Stimulated activated naive CD8-positive, alpha-beta T cell treated with anti-CD3 and anti-CD28 coated beads, Interleukin-15, amount 100 ng/mL, for 72 hours (primary cell): Measurements from ENCODE around the gene GOLM1.

Source experiments
- ATAC-seq: fragments of 150-1000 bp; cut with Tn5 transposase; 2 replicates; pipeline ENCODE4 v1.10.0; 2021; ENCODE audit warnings: mild to moderate bottlenecking, moderate library complexity
- DNase-seq, 2 donors: peaks; one replicate each; pipeline ENCODE4 v3.0.0; 2021 to 2022
- H3K27ac Mint-ChIP-seq, 2 donors: one replicate each; pipeline ENCODE4 v1.8.0; 2022; ENCODE audit warnings: mild to moderate bottlenecking in 2 of 2, mixed read lengths in 2 of 2, moderate library complexity in 2 of 2
- H3K27me3 Mint-ChIP-seq: one replicate; pipeline ENCODE4 v1.8.0; 2022; ENCODE audit warnings: mixed read lengths
- H3K4me1 Mint-ChIP-seq: one replicate; pipeline ENCODE4 v1.8.0; 2022; ENCODE audit warnings: mild to moderate bottlenecking, mixed read lengths
- H3K4me3 Mint-ChIP-seq, 2 donors: one replicate each; pipeline ENCODE4 v1.8.0; 2022; ENCODE audit warnings: mild to moderate bottlenecking in 2 of 2, mixed read lengths in 2 of 2, moderate library complexity in 1 of 2
- H3K9me3 Mint-ChIP-seq, 2 donors: one replicate each; pipeline ENCODE4 v1.8.0; 2022; ENCODE audit warnings: mixed read lengths in 2 of 2

GOLM1 gene

DNA sequence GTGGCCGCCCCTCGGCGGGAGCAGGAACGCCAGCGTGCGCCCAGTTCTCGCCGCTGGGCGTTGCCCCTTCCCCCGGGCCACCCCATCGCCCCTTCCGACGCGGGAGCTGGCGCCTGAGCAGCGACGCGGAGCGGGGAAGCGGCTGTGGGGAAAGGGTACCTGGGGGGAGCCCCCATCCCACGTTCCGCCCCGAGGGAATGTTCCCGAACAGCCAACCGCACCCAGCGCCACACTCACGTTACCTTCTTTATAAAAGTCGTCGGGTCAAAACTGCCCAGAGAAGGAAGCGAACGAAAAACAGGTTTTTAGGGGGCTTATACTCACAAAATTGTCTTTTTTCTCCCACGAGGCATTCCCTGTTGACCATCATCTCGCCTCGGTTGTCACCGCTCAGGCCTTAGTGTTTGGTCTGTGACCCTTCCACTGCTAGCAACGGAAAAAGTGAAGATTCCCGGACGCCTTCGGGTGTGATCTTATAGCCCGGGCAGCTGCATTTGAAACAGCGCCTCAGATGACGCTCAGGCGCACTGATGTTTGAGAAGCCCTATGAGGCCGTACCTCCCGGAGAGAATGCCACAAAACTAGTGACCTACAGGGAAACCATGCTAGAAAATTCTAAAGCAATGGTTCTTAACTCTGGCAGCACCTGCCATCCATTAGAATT, 475 bp upstream of the GOLM1 start:
- DNase-seq, result peak; percentile 14
- H3K27me3 Mint-ChIP-seq, result peaks cover 28% of the 10 kb centered on the region
- ATAC-seq, result peak; percentile 42

DNA sequence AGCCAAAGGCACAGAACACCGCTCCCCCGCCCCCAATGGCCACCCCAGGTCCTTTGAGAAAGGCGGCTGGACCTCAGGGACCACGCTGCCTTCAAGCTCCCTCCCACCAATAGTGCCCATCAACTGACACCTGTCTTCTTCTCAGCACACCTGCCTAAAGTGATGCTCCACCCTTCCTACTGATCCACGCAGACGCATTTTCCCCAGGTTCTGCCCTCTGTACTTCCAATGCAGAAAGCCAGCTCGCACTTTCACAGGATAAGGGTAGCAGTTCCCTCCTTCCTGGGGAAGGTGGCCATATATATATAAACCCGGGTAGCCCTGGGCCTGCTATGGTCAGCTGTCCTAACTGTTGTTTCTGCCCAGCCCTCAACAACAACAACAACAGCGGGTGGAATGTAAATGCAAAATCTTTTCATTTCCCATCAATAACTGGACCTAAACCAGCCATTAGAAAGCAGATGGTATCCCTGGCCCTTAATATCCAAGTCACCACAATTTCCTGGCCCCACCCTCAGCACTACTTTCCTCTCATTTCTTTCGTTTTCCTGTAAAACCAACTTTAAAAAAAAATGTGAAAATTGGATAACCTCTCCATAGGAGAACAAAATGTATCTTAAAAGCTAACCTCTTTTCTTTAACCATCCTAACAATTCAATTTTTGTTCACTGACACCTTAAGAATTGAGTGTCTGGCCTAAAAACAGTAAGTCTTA, 1.7 kb downstream of the GOLM1 start:
- H3K9me3 Mint-ChIP-seq, result no peaks in the 10 kb centered on the region
- peaks cover 13% of the 10 kb centered on the region for H3K4me1 Mint-ChIP-seq
- peaks cover 26% of the 10 kb centered on the region for H3K27me3 Mint-ChIP-seq
- no peak for DNase-seq
- no peak overlapping the region for H3K27ac Mint-ChIP-seq
- no peak for ATAC-seq
- no peak overlapping the region for H3K4me3 Mint-ChIP-seq

More for the DNA sequence above, 475 bp upstream of the GOLM1 start:
- peak overlapping the region; percentile 78 to 91 for H3K4me3 Mint-ChIP-seq
- H3K9me3 Mint-ChIP-seq, result no peaks in the 10 kb centered on the region
- H3K4me1 Mint-ChIP-seq, result peaks cover 13% of the 10 kb centered on the region
- peak overlapping the region in 1 of 2 donors; percentile 89 for H3K27ac Mint-ChIP-seq

DNA sequence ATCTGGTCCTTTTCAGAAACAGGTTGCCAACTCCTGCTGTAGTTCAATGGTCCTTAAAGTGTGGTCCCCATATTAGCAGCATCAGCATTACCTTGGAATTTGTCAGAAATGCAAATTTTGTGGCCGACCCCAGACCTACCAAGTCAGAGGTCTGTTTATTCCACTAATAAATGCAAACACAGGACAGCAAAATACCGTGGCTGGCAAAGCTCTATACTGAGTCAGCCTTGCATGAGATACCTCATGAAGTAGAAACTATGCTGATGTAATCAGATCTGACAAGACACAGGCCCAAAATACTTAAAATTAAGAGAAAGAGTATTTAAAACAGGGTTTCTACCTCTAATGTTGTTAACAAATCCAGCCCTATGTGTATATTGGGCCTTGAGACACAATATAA, 3.0 kb downstream of the GOLM1 start:
- Mint-ChIP-seq H3K9me3 (no peaks in the 10 kb centered on the region), H3K27me3 (peaks cover 31% of the 10 kb centered on the region), H3K27ac (no peak overlapping the region), H3K4me3 (no peak overlapping the region), H3K4me1 (peaks cover 13% of the 10 kb centered on the region)
- no peak for DNase-seq
- ATAC-seq, result no peak

DNA sequence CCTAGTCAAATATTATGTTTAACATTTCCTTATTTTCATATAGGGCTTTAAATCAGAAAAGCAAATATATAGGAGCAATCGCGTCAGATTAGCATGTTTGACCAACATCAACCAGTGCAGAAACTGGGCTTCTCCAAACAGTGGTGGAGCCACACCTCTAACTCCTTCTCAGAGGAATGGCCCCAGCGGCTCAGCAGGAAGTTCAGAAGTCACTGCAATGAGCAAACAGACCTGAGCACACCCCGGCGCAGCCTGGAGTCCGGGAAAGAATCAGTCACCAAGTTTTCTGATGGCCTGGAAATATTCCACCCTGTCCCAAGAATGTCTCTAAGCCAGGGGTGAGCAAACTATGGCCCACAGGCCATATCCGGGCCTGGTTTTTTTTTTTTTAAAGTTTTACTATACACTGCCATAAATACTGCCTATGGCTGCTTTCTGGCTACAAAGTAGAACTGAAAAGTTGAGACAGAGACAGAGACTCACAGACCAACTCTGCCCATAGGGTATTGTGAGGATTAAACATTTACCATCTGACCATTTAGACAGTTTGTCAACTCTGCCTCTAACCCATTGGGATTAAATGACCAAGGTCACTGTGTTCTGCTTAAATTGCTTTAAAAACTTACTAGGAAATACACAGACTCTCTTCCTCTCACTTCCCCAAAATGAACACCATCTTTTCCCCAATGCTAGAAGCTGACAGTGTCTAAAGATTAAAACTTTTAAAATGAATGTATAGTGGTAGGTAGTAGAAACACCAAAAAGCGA, 5.4 kb downstream of the GOLM1 start:
- H3K4me1 Mint-ChIP-seq, result peaks cover 5% of the 10 kb centered on the region
- H3K4me3 Mint-ChIP-seq, result no peak overlapping the region
- ATAC-seq, result no peak
- DNase-seq, result no peak
- H3K27ac Mint-ChIP-seq, result no peak overlapping the region
- H3K9me3 Mint-ChIP-seq, result peaks cover 0 to 6% of the 10 kb centered on the region in 2 donors
- peaks cover 29% of the 10 kb centered on the region for H3K27me3 Mint-ChIP-seq

DNA sequence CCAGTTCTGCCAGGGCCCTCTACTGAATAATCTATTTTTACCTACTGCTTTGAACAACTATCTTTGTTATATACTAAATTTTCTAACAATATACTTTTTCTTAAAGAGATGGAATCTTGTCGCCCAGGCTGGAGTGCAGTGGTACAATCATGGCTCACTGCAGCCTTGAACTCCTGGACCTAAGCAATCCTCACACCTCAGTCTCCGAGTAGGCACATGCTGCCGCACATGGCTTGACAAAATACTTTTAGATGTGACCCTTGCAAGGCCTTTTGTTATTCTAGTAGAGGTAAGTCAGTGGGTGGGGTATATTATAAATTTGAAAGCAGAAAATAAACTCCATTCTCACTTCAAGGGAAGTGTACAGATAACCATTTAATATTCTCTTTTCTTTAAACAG, 7.9 kb downstream of the GOLM1 start:
- DNase-seq, result no peak
- Mint-ChIP-seq H3K27ac (no peak overlapping the region), H3K27me3 (peaks cover 37% of the 10 kb centered on the region), H3K4me1 (no peaks in the 10 kb centered on the region), H3K4me3 (no peak overlapping the region), H3K9me3 (peaks cover 12 to 16% of the 10 kb centered on the region in 2 donors)
- ATAC-seq, result no peak

DNA sequence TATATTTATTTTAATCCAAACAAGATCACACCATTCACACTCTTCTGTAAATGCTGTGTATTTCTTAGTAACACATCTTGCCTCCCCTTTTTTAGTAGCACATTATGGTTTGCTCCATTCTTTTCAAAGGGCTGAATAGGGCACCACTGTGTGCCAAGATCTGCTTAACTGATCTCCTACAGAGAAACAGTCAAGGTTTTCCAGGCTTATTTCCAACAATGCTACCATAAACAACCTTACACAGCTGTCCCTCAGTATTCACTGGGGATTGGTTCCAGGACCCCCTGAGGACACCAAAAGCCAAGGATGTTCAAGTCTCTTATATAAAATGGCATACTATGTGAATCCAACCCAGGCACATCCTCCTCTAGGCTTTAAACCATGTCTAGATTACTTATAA, 16.5 kb downstream of the GOLM1 start:
- DNase-seq, result no peak
- H3K27ac Mint-ChIP-seq, result no peak overlapping the region
- H3K4me1 Mint-ChIP-seq, result no peaks in the 10 kb centered on the region
- peaks cover 0 to 6% of the 10 kb centered on the region in 2 donors for H3K9me3 Mint-ChIP-seq
- ATAC-seq, result no peak
- H3K4me3 Mint-ChIP-seq, result no peak overlapping the region
- H3K27me3 Mint-ChIP-seq, result peaks cover 10% of the 10 kb centered on the region

DNA sequence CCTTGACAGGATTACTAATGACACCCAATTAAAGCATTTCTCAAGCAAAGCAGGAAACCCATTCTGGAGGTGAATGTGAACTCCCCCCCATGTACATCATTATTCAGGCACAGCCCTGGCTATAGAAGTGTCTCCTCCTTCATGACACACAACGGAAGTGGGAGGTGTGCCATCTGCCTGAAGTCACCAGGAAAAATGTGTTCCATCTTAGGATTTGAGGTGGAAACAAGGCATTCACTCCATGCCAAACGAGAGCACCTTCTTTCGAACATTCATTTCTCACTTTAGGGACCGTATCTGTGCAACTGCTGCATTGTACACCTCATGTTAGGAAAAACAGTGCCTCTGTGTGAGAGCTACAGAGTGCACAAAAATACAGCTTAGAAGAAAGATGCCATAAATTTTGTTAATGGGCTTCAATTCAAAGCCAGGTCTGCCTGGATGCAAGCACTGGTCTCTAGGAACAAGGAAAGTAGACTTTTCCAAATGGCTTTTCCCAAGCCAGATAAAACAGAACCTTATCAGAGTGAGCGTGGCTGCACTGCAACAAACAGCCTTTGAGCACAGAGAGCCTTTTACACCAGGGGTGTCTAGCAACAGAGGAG, 19.4 kb downstream of the GOLM1 start:
- Mint-ChIP-seq H3K4me1 (peaks cover 12% of the 10 kb centered on the region), H3K9me3 (no peaks in the 10 kb centered on the region), H3K27ac (no peak overlapping the region), H3K27me3 (no peaks in the 10 kb centered on the region), H3K4me3 (no peak overlapping the region)
- ATAC-seq (no peak), DNase-seq (no peak)

DNA sequence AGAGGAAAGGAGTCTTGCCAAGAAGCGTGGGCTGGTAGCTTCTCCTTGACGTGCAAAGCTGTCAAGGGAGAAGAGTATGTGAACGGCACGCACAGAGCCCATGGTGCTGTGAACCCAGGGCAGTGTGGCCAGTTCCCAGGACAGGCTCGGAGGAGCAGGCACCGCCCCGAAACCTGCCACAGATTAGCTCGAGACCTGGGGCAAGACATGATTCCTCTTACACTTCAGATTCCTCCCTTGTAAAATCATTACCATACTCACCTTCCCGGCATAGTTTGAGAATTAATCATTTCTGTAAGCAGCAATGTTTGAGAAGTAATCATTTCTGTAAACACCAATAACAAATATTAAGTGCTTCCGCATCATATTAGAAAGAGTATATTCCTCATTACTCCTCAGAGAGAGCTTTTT, 19.9 kb downstream of the GOLM1 start:
- Mint-ChIP-seq H3K27me3 (no peaks in the 10 kb centered on the region), H3K4me1 (peaks cover 18% of the 10 kb centered on the region), H3K9me3 (no peaks in the 10 kb centered on the region), H3K27ac (no peak overlapping the region), H3K4me3 (no peak overlapping the region)
- ATAC-seq (no peak), DNase-seq (no peak)

DNA sequence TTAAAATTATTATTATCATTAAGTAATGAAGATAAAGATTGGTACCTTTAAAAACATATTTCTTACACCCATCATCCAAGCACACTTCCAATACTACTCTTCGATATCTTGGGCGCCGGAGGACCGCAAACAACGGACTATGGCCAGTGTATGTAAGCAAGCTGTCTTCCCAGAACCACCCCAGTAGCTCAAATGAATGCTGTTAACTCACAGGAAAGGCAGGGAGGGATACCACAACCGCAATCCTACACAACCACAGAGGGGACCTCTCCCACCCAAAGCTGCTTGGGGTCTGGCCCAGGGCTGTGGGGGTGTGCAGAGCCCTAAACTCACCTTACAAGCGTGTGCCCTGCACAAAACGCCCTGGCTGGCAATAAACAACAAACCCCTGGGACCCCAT, 20.6 kb downstream of the GOLM1 start:
- H3K4me3 Mint-ChIP-seq, result no peak overlapping the region
- ATAC-seq (no peak), DNase-seq (no peak)
- H3K4me1 Mint-ChIP-seq, result peaks cover 24% of the 10 kb centered on the region
- H3K9me3 Mint-ChIP-seq, result no peaks in the 10 kb centered on the region
- H3K27ac Mint-ChIP-seq, result no peak overlapping the region
- no peaks in the 10 kb centered on the region for H3K27me3 Mint-ChIP-seq

DNA sequence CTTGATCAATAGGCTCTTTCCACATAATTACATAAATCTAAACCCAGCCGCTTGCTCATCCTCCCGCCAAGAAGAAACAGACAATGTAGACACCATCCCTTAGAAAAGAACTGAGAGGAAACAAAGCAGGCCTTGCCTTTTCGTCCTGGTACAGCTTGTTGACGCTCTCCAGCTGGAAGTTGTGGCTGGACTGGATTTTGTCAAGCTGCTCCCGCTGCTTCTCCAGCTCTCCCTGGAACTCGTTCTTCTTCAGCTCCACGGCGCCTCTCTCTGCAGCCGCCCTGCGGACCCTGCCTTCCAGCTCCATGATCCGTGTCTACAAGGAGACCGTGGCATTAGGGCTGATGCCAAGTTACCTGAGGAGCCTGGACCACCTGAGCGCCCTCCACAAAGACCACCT, 22.1 kb downstream of the GOLM1 start:
- ATAC-seq, result no peak
- peaks cover 28% of the 10 kb centered on the region for H3K4me1 Mint-ChIP-seq
- no peak for DNase-seq
- H3K27ac Mint-ChIP-seq, result no peak overlapping the region
- no peaks in the 10 kb centered on the region for H3K9me3 Mint-ChIP-seq
- no peak overlapping the region for H3K4me3 Mint-ChIP-seq
- H3K27me3 Mint-ChIP-seq, result no peaks in the 10 kb centered on the region

DNA sequence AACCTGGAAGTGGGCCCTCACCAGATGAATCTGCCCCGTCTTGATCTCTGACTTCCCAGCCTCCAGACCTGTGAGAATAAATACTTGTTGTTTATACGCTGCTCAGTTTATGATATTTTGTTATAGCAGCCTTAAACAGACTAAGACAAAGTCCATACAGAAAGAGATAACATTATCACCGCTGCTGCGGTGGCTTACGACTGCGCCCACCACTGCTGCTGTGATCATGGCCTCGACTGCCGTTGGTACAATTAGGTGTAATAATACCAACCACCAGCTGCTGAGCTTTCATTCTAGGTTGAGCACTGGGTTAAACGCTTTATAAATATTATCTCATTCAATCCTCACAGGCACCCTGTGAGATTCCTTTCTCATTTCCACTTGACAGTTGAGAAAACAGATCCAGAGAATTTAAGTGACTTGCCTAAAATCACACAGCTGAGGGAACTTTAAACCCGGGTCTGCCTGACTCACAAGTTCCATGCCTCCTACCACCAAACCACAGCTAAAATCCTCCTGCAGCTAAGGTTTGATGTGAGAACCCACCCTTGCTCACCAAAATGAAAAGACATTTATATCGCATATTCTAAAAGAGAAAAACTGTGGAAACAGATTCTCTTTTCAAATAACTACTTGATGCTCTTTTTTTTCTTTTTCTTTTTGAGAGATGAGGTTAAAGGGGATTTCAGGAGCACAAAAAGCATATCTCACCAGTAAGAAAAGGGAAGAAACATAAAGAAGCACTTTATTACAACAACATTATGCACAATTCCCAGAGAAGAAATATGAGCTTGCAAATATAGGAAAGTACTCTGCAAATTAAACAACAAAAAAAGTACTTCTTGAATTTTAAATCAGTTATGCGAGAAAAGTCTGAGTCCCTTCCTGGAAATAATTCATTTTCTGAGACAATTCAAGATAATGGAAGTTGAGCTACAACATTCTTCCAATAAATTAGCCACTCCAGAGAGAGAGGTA, 23.9 kb downstream of the GOLM1 start:
- Mint-ChIP-seq H3K4me3 (peak overlapping the region in 1 of 2 donors; percentile 50), H3K27ac (peak overlapping the region in 1 of 2 donors; percentile 60), H3K9me3 (no peaks in the 10 kb centered on the region), H3K27me3 (no peaks in the 10 kb centered on the region), H3K4me1 (peaks cover 28% of the 10 kb centered on the region)
- ATAC-seq (peak; percentile 70), DNase-seq (peak; percentile 25)

DNA sequence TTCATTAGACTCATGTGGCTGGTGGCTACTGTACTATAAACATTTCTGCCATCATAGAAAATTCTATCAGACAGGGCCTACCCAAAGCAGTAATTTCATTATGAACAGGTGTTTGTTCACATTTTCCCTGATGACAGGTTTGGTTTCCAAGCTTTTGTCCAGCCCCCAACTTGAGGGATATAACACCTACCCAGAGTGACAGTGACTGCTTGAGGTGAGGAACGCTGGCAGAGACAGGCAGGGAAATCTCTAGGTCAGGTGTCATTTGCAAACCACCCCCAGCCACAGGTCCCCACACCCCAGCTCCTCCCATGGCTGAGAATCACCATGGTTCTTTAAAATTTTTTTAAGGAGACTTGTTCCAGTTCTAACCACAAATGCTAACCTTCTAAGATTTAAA, 25.5 kb downstream of the GOLM1 start:
- Mint-ChIP-seq H3K27ac (no peak overlapping the region), H3K4me3 (no peak overlapping the region), H3K9me3 (no peaks in the 10 kb centered on the region), H3K27me3 (no peaks in the 10 kb centered on the region), H3K4me1 (peaks cover 28% of the 10 kb centered on the region)
- ATAC-seq (peak; percentile 50), DNase-seq (no peak)

DNA sequence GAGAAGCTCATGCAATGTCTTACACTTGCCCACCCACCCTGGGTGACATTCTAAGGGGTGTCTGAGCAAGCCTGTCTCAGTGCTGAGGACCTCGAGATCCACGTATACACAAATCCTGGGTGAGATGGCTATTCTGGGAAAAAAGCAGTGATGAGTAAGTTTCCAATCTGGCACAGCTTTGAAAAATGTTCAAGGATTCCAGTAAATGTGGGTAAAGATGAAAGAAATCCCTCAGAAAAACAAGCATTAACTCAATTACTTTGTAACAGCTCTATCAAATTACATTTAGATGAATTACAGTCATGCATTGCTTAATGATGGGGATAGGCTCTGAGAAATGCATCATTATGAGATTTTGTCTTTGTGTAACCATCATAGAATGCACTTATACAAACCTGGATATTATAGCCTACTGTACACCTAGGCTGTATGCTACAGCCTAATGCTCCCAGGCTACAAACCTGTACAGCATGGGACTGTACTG, 26.9 kb downstream of the GOLM1 start:
- H3K4me3 Mint-ChIP-seq, result no peak overlapping the region
- H3K27ac Mint-ChIP-seq, result no peak overlapping the region
- H3K9me3 Mint-ChIP-seq, result no peaks in the 10 kb centered on the region
- ATAC-seq, result no peak
- H3K27me3 Mint-ChIP-seq, result no peaks in the 10 kb centered on the region
- no peak for DNase-seq
- H3K4me1 Mint-ChIP-seq, result peaks cover 28% of the 10 kb centered on the region

DNA sequence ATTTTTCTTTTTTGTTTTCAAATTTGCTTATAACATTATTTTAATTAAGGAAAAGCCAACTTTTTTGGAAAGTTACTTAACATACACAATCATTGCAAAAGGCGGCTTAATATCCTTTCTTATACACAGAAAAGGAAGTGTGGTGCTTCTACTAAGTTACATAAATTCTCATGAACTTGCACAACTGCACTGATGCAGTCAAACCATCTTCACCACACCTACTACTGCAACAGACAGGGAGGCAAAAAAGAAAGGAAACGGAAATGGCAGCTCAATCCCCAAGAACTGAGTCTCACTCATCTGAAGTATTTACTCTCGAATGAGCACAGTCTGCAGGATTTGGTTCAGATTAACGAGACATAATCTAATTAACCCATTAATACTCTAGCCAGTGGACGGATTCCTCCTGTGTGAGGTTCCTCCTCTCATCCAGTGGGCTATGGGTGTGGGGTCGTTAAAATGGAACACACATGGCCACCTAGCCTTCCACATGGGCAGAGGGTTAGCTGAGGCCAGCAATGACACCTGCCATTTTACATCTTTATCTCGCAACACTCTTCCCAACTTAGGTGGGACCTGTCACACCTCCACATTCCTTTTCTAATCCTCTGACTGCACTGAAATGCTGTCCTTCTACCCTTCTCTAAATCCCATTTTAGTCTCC, 30.0 kb downstream of the GOLM1 start:
- DNase-seq (no peak), ATAC-seq (no peak)
- H3K4me1 Mint-ChIP-seq, result peaks cover 10% of the 10 kb centered on the region
- no peak overlapping the region for H3K4me3 Mint-ChIP-seq
- H3K9me3 Mint-ChIP-seq, result no peaks in the 10 kb centered on the region
- no peaks in the 10 kb centered on the region for H3K27me3 Mint-ChIP-seq
- peak overlapping the region in 1 of 2 donors; percentile 42 for H3K27ac Mint-ChIP-seq
